ENCODE measurements around the gene LRFN2.

Gene LRFN2

GRCh38 chr6:40586369-40587201 lies 579 bp downstream of the LRFN2 start:
- DNase-seq (ENCODE audit: low read depth, low spot score) = peak; percentile 2

- peak; percentile 74 for DNase-seq (ENCODE audit: low read depth, low spot score)
Measured at GRCh38 chr6:40585651-40586269, 1.4 kb downstream of the LRFN2 start.

- no peak for DNase-seq (ENCODE audit: low read depth, low spot score)
Measured at GRCh38 chr6:40585223-40585622, 1.9 kb downstream of the LRFN2 start.

GRCh38 chr6:40584741-40585140 lies 2.4 kb downstream of the LRFN2 start:
- DNase-seq (ENCODE audit: low read depth, low spot score) = peak; percentile 8

- no peak for DNase-seq (ENCODE audit: low read depth, low spot score)
Measured at GRCh38 chr6:40583709-40584108, 3.5 kb downstream of the LRFN2 start.

- peak; percentile 5 for DNase-seq (ENCODE audit: low read depth, low spot score)
Measured at GRCh38 chr6:40582892-40583291, 4.3 kb downstream of the LRFN2 start.

- DNase-seq (ENCODE audit: low read depth, low spot score) = no peak
Measured at GRCh38 chr6:40579101-40579500, 8.1 kb downstream of the LRFN2 start.

GRCh38 chr6:40577672-40578071 lies 9.5 kb downstream of the LRFN2 start:
- DNase-seq (ENCODE audit: low read depth, low spot score) = no peak

GRCh38 chr6:40573221-40573620 lies 13.9 kb downstream of the LRFN2 start:
- no peak for DNase-seq (ENCODE audit: low read depth, low spot score)

GRCh38 chr6:40569162-40569910 lies 17.8 kb downstream of the LRFN2 start:
- peak; percentile 10 for DNase-seq (ENCODE audit: low read depth, low spot score)

GRCh38 chr6:40568062-40568708 lies 19.0 kb downstream of the LRFN2 start:
- DNase-seq (ENCODE audit: low read depth, low spot score) = no peak

- DNase-seq (ENCODE audit: low read depth, low spot score) = peak; percentile 32
Measured at GRCh38 chr6:40563111-40563510, 24.1 kb downstream of the LRFN2 start.

GRCh38 chr6:40559056-40559455 lies 28.1 kb downstream of the LRFN2 start:
- DNase-seq (ENCODE audit: low read depth, low spot score) = no peak

- DNase-seq (ENCODE audit: low read depth, low spot score) = no peak
Measured at GRCh38 chr6:40558102-40558501, 29.1 kb downstream of the LRFN2 start.

GRCh38 chr6:40556881-40557280 lies 30.3 kb downstream of the LRFN2 start:
- no peak for DNase-seq (ENCODE audit: low read depth, low spot score)

GRCh38 chr6:40556023-40556422 lies 31.1 kb downstream of the LRFN2 start:
- DNase-seq (ENCODE audit: low read depth, low spot score) = no peak

GRCh38 chr6:40555092-40555491 lies 32.1 kb downstream of the LRFN2 start:
- DNase-seq (ENCODE audit: low read depth, low spot score) = no peak

GRCh38 chr6:40552941-40553340 lies 34.2 kb downstream of the LRFN2 start:
- DNase-seq (ENCODE audit: low read depth, low spot score) = no peak

GRCh38 chr6:40551966-40552505 lies 35.1 kb downstream of the LRFN2 start:
- no peak for DNase-seq (ENCODE audit: low read depth, low spot score)

- no peak for DNase-seq (ENCODE audit: low read depth, low spot score)
Measured at GRCh38 chr6:40550202-40551101, 36.7 kb downstream of the LRFN2 start.

GRCh38 chr6:40545954-40546353 lies 41.2 kb downstream of the LRFN2 start:
- peak; percentile 72 for DNase-seq (ENCODE audit: low read depth, low spot score)
